Hair follicle dermal papilla cell (primary cell): ENCODE data around the gene ABCC11. TPM values are rescaled to one million over a fixed set of nuclear protein-coding genes. Genes with fewer than 3 reads are reported as not detected.

ENCODE experiments used
- total RNA-seq: library from RNA; depleted of rRNA; stranded (reverse); fragments of >200 nt; gene quantifications from 2 replicates; pipeline ENCODE4 v1.2.3, GENCODE V29; 2012

The ABCC11 gene
- under 0.01 TPM in 2 replicates for total RNA-seq

DNA sequence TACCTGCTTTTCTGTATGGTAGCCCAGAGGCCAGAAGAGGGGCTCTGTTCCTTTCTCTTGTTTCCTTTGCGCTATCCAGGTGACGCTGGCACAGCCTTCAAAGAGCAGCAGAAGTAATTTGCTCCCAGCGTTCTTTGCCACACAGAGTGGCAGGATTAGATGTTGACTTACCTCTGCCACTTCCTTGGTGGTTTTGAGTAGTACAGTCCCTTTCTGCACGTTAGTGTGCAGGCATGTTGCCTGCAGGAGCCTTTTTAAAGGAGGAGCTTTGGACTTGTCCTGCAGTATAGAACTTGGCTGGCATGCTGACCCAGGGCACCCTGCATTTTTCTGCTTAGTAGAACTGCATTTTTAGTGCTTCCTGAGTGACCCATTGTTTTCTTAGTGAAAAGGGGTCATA, at the start of gene ABCC11:
Gene ABCC11, minus strand, starts transcription at position 229 of the 400 bp plus-strand sequence. CDS start 15,618 bp downstream, outside the sequence.

DNA sequence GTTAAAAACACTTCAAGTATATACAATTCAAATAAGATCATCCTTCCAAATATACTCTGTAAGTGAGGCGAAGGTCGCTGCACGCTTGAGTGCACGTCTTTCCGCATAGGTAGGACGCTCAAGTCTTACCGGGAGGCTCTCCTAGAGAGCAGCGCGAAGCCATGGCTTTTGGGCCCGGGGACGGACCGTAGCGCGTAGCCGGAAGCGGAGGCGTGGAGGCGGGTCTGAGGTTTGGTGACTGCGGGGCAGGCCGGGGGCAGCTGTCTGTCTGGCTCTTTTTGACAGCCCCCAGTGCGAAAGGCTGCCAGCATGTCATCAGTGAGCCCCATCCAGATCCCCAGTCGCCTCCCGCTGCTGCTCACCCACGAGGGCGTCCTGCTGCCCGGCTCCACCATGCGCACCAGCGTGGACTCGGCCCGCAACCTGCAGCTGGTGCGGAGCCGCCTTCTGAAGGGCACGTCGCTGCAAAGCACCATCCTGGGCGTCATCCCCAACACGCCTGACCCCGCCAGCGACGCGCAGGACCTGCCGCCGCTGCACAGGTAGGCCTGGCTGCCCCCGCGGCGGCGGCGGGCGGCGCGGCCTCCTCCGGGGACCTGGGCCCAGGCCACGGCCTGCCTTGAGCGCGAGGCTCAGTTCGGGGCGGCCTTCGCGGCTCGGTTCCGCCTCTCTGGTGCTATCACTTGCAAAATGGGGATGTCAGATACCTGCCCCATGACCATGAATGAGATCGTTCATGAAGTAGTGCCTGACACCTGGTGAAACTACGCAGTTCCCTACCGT, 3.1 kb downstream of the ABCC11 start, which contains the start of gene LONP2:
Gene LONP2, plus strand, starts transcription at position 221 of the 783 bp plus-strand sequence. Its CDS starts 89 bp downstream, at position 310.

DNA sequence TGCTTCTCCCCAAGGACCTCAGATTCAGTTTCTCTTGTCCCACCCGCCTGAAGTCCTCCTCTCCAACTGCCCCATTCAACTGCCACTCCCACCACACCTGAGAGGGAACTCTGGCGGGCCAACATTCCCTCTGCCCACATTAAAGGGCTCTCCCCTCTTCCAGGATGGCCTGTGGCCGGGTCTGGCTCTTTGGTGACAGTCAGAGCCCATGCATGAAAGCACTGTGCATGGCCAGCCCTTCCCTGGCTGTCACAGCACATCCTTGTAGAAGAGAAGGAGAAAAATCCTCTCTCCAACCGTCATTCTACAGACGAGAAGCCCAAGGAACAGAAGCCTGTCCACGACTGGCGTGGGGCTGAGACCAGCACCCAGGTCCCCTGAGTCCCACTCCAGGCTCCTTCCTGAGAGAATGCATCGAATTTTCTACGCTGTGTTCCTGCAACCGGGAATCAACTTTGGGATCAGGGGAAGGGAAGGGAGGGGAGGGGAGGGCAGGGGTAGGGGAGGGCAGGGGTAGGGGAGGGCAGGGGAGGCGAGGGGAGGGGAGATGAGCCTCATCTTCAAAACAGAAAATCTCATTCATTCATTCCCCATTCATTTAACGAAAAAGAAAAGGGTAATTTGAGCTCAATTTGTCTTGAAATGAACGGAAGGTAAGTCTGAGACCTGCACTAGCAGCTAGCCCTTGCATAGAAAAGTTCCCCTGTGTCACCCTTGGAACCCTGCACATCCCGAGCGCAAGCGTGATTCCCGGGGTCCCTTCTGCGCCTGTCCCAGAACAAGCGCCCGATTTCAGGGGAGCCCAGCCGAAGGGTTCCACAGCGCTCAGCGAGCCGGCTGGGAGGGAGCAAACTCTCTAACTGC, 91.2 kb downstream of the ABCC11 start, which contains the start of gene ABCC12:
Gene ABCC12, minus strand, starts transcription at position 68 of the 864 bp plus-strand sequence. CDS start 9,569 bp downstream, outside the sequence.

Other genes with a start within 250 kb of the ABCC11 start
- gene ABCC12, start 91.5 kb downstream of the ABCC11 start, total RNA-seq: 0.12 and 0.16 TPM in 2 replicates
- 64.5 and 69.9 TPM in 2 replicates for gene LONP2, start 3.2 kb downstream of the ABCC11 start, total RNA-seq
- 31.3 and 36.0 TPM in 2 replicates for gene SIAH1, start 137.9 kb upstream of the ABCC11 start, total RNA-seq